NT2/D1 (cell line): ENCODE data around the gene SMIM35.
A peak's percentile ranks its signal among the peaks of the same experiment; 100 is the strongest.

Source experiments
- DNase-seq: peaks from one replicate; pipeline ENCODE4 v3.0.0-alpha.2; 2011; ENCODE audit warnings: low read depth, low spot score
- H3K27me3 ChIP-seq: 2 replicates; pipeline ENCODE4 v1.6.0; 2011; ENCODE audit warnings: mild to moderate bottlenecking; ENCODE audit not compliant: insufficient read length, insufficient read depth
- H3K36me3 ChIP-seq: 2 replicates; pipeline ENCODE4 v1.6.1; 2011; ENCODE audit warnings: mild to moderate bottlenecking, low read length, mixed read lengths; ENCODE audit not compliant: insufficient read depth, insufficient read length
- H3K4me1 ChIP-seq: 2 replicates; pipeline ENCODE4 v1.5.1; 2011; ENCODE audit not compliant: insufficient read depth, insufficient read length
- H3K4me3 ChIP-seq: 2 replicates; pipeline ENCODE4 v1.5.1; 2011; ENCODE audit warnings: low read depth; ENCODE audit not compliant: insufficient read length
- H3K9ac ChIP-seq: 2 replicates; pipeline ENCODE4 v1.6.0; 2011; ENCODE audit warnings: low read depth; ENCODE audit not compliant: insufficient read length
- H3K9me3 ChIP-seq: 2 replicates; pipeline ENCODE4 v1.5.1; 2011; ENCODE audit warnings: mild to moderate bottlenecking, low read length; ENCODE audit not compliant: insufficient read depth
- SUZ12 ChIP-seq: IDR thresholded peaks from 2 replicates; pipeline ENCODE4 v1.6.1; 2011; ENCODE audit not compliant: insufficient read length, insufficient read depth; ENCODE audit errors: extremely low read depth
- YY1 ChIP-seq: IDR thresholded peaks from 2 replicates; pipeline ENCODE4 v1.6.1; 2011; ENCODE audit not compliant: insufficient read length, insufficient read depth
- ZNF274 ChIP-seq: IDR thresholded peaks from 2 replicates; pipeline ENCODE4 v1.6.1; 2011; ENCODE audit warnings: mild to moderate bottlenecking, low read depth, low read length

Gene SMIM35

GRCh38 chr11:117992620-117993019, 94.1 kb downstream of the SMIM35 start:
- Histone ChIP-seq H3K9ac (no peak overlapping the region), H3K4me1 (peaks cover 7% of the 10 kb centered on the region), H3K4me3 (no peak overlapping the region), H3K36me3 (no peaks in the 10 kb centered on the region), H3K27me3 (peaks cover 8% of the 10 kb centered on the region), H3K9me3 (no peaks in the 10 kb centered on the region)
- TF ChIP-seq YY1: no peak
- TF ChIP-seq SUZ12: no peak
- TF ChIP-seq ZNF274: no peak
- DNase-seq: no peak

GRCh38 chr11:117992136-117992535, 94.6 kb downstream of the SMIM35 start:
- Histone ChIP-seq H3K36me3 (no peaks in the 10 kb centered on the region), H3K4me1 (peaks cover 7% of the 10 kb centered on the region)
- no peak for TF ChIP-seq YY1
- TF ChIP-seq SUZ12: no peak
- TF ChIP-seq ZNF274: no peak

GRCh38 chr11:117989351-117990102, 97.2 kb downstream of the SMIM35 start:
- Histone ChIP-seq H3K4me3 (no peak overlapping the region), H3K9ac (no peak overlapping the region), H3K4me1 (peaks cover 7% of the 10 kb centered on the region), H3K9me3 (no peaks in the 10 kb centered on the region), H3K27me3 (peaks cover 22% of the 10 kb centered on the region), H3K36me3 (no peaks in the 10 kb centered on the region)
- TF ChIP-seq ZNF274 (no peak), YY1 (no peak), SUZ12 (no peak)
- no peak for DNase-seq

More at GRCh38 chr11:117992136-117992535, 94.6 kb downstream of the SMIM35 start:
- no peak overlapping the region for H3K9ac ChIP-seq
- H3K27me3 ChIP-seq: peaks cover 13% of the 10 kb centered on the region
- H3K4me3 ChIP-seq: no peak overlapping the region
- H3K9me3 ChIP-seq: no peaks in the 10 kb centered on the region
- no peak for DNase-seq

- Histone ChIP-seq H3K27me3 (peaks cover 22% of the 10 kb centered on the region), H3K4me1 (peaks cover 2% of the 10 kb centered on the region), H3K9me3 (no peaks in the 10 kb centered on the region; the same call in 1 of the 2 replicates), H3K36me3 (no peaks in the 10 kb centered on the region), H3K9ac (no peak overlapping the region), H3K4me3 (no peak overlapping the region)
- TF ChIP-seq YY1 (no peak), SUZ12 (no peak), ZNF274 (no peak)
- DNase-seq: no peak
These were observed 99.7 kb downstream of the SMIM35 start for GRCh38 chr11:117986981-117987574.

GRCh38 chr11:117985953-117986887, 100.5 kb downstream of the SMIM35 start, which contains the start of gene IL10RA:
Gene IL10RA, plus strand, starts transcription at chr11:117986394. Its CDS starts 74 bp downstream, at chr11:117986468.
- H3K4me3 ChIP-seq: peak within 1 kb of the TSS; percentile 50
- H3K36me3 ChIP-seq: no peaks in the 10 kb centered on the region
- peaks cover 2% of the 10 kb centered on the region for H3K4me1 ChIP-seq
- no peak for TF ChIP-seq SUZ12
- TF ChIP-seq YY1: no peak
- TF ChIP-seq ZNF274: no peak
- DNase-seq: peak; percentile 64
- H3K9ac ChIP-seq: peak within 1 kb of the TSS; percentile 67
- H3K27me3 ChIP-seq: peaks cover 22% of the 10 kb centered on the region
- H3K9me3 ChIP-seq: no peaks in the 10 kb centered on the region; the same call in 1 of the 2 replicates

- no peak overlapping the region for H3K9ac ChIP-seq
- DNase-seq: no peak
- TF ChIP-seq YY1: no peak
- TF ChIP-seq SUZ12: no peak
- no peak for TF ChIP-seq ZNF274
- H3K36me3 ChIP-seq: no peaks in the 10 kb centered on the region
- peaks cover 2% of the 10 kb centered on the region for H3K4me1 ChIP-seq
- H3K27me3 ChIP-seq: peaks cover 22% of the 10 kb centered on the region
- no peaks in the 10 kb centered on the region; the same call in 1 of the 2 replicates for H3K9me3 ChIP-seq
- no peak overlapping the region for H3K4me3 ChIP-seq
These were observed 102.3 kb downstream of the SMIM35 start for GRCh38 chr11:117984476-117984875.

- H3K4me1 ChIP-seq: peaks cover 2% of the 10 kb centered on the region
- H3K36me3 ChIP-seq: no peaks in the 10 kb centered on the region
- TF ChIP-seq YY1 (no peak), ZNF274 (no peak), SUZ12 (no peak)
- peaks cover 19% of the 10 kb centered on the region for H3K27me3 ChIP-seq
- no peaks in the 10 kb centered on the region; the same call in 1 of the 2 replicates for H3K9me3 ChIP-seq
- DNase-seq: no peak
- H3K9ac ChIP-seq: no peak overlapping the region
- no peak overlapping the region for H3K4me3 ChIP-seq
These were observed 103.6 kb downstream of the SMIM35 start for GRCh38 chr11:117983163-117983475.
